ENCODE results near the gene SUMO1.
A peak's percentile ranks its signal among the peaks of the same experiment; 100 is the strongest.
"Not testable (repeated sequence)": the region's sequence is repeated elsewhere in the genome, so short reads cannot be mapped to it uniquely, and the experiment has no call there.

SUMO1 gene

DNA sequence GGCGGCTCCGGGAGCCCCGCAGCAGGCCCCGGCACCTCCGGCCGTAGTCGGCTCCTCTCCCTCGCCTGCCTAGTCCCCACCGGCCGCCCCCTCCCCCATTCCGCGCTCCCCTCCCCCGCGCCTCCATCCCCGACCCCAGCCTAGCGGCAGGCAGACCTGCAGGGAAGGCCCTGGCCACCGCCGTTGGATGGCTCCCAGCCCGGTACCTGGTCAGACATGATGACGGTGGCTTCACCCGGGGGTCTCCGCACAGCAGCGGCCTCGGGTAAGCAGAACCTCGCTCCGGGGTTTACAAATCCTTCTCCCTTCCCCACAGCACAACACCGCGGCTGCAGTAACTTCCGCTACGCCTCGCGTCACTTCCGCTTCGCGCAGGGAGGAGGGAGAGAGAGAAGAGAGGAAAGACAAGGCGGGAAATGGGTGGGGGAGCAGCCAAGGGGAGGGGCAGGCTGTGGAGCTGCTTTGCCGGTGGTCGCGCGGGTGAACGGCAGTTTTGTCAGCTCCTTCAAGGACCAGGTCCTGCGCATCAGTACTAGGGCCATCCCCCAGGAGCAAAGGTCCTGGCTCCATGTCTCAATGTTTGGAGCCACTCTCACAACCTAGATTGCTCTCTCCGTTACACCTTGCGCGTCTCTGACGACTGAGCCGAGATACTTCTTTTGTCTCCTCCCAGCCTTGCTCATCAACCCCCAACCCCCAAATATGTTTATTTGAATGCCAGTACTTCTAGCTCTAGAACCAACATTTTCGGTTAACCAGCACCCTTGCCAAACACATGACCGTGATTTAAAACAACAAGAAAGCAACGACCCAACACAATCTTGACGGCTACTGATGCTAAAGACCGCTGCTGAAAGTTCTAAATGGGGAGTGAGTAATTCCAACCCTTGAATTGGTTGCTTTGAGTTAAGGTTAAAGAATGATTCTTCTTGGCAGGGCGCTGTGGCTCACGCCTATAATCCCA, at the start of gene SUMO1:
Gene SUMO1, minus strand, starts transcription at position 364 of the 964 bp plus-strand sequence. Its CDS starts 146 bp downstream, at position 218.
- peak; percentile 75 to 88 for DNase-seq

DNA sequence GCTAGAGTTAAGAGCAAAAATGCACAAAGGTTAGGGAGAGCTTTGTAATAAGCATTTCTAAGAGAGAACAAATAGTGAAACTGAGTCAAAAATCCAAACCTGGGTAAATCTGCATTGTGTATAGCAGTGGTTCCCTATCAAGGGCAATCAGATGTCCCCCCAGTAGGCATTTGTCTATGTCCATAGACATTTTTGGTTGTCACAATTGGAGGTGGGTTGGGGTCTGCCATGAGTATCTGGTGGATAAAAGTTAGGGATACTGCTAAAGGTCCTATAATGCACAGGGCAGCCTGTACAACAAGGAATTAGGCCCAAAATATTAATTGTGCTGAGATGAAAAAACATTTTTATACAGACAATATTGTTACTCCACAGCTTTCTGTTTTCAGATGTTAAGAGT, 48.2 kb upstream of the SUMO1 start:
- no peak for DNase-seq

DNA sequence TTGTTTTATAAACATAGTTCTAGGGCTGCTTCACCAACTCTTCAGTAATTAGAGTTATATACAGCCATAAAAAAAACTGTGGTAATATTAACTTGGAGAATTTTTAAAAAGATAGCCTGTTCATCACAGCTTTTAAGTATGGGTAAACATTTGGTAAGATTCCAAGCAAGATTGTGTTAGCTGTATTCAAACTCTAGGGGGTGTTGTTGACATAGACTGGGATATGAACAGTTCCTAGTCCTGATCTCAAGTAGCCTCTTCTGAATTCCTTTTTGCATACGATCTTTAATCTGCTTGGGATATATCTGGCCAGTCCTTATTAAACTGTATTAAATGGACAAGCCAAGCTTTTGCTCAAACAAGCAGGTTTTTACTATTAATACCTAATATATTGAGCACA, 40.5 kb upstream of the SUMO1 start:
- no peak for DNase-seq

DNA sequence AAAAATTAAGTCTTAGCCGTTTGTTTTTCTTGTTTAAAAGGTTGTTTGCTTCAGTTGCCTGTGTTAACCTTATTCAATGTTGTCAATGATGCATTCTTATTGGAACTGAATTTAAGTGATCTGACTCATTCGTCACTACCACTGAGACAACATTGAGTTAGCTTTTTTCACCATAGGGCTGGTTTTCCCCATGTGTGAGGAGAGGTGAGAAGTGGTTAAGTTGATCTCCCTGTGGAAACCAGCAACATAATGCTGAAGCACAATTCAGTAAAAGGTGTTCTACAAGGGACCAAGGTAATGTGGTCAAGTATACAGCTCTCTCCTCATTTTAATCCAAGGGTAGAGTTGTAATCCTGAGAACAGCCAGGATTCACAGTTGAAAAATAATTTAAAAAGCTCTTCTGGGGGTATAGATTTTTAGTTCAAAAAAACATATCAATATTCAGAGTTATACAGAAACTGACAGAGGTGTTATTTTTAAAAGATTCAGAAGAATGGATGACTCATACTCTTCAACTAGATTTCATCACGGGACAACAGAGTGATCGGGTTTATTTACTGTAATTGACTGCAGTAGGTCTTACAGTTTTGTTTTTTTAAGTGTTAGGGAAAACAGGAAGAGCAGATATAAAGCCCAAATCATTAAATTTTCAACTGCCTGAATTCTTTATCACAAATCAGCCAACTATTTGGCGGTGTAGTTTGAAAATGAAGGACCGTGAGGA, 39.8 kb upstream of the SUMO1 start:
- DNase-seq, result no peak

DNA sequence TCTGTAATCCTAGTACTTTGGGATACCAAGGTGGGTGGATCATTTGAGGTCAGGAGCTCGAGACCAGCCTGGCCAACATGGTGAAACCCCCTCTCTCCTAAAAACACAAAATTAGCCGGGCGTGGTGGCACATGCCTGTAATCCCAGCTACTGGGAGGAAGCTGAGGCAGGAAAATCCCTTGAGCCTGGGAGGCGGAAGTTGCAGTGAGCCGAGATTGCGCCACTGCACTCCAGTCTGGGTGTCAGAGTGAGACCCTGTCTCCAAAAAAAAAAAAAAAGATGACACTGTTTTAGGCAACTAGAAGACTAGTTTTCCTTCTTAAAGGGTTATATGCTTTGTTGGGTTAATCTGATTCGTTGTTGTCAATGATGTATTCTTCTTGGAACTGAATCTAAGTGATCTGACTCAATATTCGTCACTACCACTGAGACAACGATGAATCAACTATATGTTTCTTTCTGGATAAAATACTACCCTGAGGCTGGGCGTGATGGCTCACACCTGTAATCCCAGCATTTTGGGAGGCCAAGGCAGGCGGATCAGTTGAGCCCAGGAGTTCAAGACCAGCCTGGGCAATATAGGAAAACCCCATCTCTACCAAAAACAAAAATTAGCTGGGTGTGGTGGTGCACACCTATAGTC, 37.8 kb upstream of the SUMO1 start:
- DNase-seq, result not testable (repeated sequence)

DNA sequence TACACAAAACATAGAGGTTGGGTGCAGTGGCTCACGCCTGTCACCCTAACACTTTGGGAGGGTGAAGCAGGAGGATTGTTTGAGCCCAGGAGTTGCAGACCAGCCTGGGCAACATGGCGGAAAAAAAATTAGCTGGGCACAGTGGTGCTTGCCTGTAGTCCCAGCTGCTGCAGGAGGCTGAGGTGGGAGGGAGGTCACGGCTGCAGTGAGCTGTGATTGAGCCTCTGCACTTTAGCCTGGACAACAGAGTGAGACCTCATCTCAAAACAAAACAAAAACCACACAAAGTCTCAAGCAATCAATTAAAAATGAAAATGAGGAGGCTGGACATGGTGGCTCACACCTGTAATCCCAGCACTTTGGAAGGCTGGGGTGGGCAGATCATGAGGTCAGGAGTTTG, 32.1 kb upstream of the SUMO1 start:
- DNase-seq, result no peak

DNA sequence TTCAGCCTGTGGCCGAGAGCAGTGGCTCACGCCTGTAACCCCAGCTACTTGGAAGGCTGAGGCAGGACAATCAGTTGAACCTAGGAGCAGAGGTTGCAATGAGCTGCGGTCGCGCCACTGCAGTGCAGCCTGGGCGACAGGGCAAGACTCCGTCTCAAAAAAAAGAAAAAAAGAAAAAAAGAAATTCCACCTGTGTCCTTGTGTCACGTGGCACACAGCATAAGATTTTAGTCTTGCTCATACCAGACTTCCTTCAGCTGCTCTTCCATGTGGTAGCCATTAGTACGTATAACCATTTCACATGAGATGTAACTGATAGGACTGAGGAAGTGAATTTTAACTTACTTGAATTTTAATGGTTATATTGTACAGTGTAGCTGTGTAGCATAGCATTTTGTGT, 31.2 kb upstream of the SUMO1 start:
- DNase-seq, result no peak

DNA sequence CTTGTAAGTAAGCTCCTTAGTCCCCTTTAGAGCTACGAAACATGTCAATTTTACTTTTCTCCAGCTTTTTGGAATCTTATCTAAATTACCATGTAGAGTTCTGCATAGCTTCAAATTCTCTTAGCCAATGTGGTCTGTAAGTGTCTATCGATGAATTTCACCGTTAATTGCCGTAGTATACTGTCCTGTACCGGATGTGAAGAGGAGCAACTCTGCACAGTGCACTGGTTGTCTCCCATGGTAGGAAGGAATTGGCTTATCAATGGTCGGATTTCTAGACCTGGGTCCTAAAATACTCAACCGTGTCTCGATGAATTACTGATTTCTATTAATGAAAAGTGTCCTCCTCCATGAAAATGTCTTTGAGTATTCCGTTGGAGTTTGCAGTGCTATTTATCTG, 29.1 kb upstream of the SUMO1 start:
- DNase-seq, result no peak

DNA sequence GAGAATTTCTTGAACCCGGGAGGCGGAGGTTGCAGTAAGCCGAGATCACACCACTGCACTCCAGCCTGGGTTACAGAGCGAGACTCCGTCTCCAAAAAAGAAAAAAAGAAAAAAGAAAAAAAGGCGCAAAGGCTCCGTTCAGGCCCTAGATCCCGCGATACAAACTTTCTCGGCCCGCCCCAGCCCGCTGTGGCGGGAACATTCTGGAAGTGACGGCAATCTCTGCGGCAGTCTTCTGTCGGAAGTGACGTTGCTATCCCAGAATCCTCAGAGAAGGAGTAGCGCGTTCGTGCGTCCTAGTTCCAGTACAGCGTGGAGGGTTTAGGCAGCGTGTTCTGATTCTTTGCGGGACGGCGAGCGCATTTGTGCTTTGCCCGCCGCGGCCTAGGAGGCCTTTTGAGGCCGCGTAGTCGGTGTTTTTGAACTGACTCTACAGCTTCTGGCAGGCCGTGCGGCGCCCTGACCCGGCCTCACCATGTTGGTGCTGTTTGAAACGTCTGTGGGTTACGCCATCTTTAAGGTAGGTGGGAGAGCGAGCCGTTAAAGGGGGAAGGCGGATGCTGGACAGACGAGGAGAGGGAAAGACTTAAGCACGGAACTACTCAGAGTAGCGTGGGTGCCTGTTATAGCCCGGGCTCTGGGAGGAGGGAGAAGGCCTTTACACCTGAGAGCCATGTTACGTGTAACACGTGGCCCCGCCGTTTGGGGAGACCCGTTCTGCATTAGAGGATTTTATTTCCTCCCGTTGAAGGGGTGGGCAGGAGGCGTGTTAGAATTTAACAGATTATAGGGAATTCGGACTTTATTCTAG, 27.3 kb upstream of the SUMO1 start, which contains the start of gene NOP58:
Gene NOP58, plus strand, starts transcription at position 297 of the 811 bp plus-strand sequence. Its CDS starts 179 bp downstream, at position 476.
- DNase-seq, result peak; percentile 46 to 72

DNA sequence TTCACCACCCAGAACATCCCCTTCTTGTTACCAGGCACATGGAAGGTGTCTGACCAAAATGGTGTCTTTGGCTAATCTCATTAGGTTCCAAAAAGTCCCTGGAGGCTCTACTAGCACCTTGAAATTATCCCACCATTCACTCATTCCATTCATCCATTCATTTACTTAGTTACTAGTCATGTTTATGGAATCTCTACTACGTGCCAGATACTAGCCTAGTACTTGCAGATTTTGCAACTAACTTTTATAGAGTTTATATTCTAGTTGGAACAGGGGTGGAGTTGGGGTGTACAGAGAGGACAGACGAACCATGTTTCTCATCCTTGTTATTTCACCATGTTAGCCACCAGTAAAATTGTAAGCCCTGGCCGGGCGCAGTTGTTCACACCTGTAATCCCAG, 23.1 kb upstream of the SUMO1 start:
- DNase-seq, result no peak

DNA sequence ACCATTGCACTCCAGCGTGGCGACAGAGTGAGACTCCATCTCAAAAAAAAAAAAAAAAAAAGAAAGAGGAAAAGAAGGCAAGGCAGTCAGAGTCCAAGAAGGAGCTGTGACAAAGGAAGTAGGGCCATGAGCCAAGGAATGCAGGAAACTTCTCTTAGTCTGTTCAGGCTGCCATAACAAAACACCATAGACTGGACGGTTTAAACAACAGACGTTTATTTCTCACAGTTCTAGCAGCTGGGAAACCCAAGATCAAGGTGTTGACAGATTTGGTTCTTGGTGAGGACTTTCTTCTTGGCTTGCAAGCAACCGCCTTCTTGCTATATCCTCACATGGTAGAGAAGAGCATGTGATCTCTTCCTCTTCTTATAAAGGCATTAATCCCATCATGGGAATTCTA, 13.1 kb upstream of the SUMO1 start:
- DNase-seq, result no peak

DNA sequence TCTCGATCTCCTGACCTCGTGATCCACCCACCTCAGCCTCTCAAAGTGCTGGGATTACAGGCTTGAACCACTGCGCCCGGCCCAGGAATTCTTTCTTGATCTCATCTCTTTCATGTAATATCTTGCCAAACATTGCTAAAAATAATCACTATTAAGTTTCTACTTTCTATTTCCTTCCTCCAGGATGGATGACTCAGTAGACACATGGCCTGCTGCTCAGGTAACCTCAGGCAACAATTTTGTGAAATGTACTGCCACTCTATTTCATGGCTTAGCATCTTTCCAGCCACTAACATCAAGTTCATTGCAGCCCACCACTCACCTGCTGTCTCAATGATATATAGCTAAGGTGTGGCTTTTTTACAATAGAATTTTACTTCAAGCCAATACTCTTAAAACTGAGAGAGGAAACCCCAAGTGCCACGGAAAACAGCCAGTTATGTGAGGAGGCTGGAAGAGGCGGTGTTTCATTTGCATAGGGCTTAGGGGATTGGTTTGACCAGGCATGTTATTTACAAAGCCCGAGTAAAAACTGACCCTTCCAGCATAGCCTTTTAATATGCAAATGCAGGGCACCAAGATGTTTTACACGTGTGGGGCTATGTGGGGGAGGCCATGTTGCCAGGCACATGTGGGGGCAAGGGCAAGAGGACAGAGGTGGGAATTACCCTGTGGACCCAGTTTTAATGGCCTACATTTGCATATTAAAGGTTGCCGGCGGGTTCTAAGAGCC, 11.3 kb upstream of the SUMO1 start:
- no peak for DNase-seq

DNA sequence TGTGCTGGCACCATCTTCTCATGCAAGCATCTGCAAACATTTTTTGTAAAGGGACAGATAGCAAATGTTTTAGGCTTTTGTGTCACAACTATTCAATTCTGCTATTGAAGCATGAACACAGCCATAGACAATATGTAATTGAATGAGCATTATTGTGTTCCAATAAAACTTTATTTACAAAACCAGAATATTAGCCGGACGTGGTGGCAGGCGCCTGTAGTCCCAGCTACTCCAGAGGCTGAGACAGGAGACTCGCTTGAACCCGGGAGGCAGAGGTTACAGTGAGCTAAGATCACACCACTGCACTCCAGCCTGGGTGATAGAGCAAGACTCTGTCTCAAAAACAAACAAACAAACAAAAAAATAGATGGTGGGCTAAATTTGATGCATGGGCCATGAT, 9.3 kb upstream of the SUMO1 start:
- DNase-seq, result not testable (repeated sequence)

DNA sequence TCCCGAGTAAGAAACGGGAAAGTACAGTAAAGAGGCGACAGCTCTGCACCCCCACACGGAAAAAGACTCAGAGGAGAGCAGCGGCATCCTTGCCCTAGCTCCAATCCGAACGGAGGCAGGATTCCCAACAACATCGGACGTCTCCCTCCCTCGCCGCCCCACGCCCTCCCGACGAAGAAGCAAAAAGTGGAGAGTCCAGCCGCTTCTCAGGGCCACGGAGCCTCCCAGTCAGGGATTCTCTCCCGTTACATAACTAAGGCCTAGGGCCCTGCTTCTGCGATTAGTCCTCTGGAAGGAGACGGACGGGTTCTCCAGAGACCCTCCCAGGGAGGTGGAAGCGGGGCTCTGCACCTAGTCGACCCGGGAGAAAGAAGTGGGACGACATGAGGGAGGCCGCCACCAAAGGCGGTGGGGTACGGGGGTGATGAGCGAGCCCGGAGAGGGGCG, 587 bp downstream of the SUMO1 start:
- DNase-seq, result no peak

DNA sequence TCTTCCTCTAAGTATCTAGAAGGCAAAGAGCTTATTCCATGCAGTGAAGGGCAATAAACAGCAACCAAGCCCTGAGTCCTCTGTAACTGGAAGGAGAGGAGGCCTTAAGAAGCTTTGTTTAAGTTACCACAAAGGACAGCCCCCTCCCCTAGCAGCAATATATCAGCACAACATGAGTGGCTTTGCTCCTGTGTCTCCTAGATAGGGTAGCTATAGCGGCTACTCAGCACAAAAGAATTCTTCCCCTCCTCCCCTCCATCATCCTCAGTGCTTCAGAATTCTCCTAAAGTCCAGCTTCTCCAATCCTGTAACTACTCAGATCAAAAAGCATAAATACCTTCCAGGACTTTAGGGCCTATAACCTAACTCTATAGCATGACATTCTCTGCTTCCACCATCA, 16.5 kb downstream of the SUMO1 start:
- DNase-seq, result no peak

DNA sequence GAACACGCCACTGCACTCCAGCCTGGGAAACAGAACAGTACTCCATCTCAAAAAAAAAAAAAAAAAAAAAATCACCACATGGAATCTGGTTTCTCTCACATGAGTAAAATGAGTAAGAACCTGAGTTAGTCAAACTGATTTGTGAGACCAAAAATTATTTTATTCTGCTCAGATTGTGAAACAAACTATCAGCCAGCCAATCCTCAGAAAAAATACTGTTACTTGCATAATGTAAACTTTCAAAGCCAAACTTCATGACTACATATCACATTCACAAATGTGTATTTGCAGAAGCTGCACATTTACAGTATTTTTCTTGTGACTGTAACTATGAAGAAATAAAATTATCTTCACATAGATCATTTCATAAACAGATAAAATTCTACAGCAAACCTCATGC, 23.2 kb downstream of the SUMO1 start:
- no peak for DNase-seq

DNA sequence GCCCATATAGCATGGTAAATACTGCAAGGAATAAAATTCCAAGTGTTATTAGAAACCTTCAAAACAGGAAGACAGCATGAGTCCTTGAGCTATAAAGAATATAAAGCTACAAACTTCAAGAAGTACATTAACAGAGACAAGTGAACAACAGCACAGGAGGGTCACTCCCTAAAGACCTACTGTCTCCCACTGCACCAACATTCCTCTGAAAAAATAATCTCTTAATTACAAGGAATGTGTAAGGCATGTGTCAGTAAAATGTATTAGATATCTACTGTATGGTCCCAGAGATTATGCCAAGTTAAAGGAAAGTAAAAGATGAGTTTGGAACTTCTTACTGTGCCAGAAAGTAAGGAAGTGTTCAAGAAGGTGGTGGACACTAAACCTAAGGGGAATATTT, 29.9 kb downstream of the SUMO1 start:
- DNase-seq, result no peak

DNA sequence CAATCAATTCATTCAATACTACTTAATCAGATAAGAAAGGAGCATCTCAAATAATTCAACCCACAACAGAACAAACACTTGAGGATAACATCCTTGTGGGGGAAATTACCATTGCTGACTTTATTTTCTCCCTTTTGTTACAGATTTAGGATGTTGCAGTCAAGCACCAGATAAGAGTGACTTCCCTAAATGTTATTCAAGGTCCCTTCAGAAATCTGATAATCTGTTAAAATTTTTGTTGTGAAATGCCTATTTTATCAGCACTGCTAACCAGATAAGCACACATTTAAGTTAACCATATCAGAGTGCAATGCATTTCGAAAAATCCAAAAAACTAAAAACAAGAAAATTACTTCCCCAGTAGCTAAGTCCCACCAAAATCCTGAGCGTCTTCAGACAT, 33.5 kb downstream of the SUMO1 start:
- no peak for DNase-seq

DNA sequence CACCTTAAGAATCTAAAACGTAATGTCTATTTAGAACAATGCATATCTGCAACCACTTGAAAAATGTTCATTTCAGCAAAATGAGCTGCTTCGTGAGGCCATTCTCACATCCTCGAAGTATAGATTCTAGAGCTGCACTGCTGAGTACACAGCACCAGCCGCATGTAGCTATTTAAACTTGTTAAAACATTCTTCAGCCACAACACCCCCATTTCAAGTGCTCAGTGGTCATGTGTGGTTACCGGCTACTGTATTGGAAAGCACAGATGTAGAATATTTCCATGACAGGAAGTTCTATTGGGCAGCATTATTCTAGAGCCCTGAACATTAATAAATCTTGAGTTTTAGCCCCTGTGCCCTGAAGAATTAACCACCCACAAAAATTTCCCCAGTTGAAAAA, 35.0 kb downstream of the SUMO1 start:
- DNase-seq, result no peak

DNA sequence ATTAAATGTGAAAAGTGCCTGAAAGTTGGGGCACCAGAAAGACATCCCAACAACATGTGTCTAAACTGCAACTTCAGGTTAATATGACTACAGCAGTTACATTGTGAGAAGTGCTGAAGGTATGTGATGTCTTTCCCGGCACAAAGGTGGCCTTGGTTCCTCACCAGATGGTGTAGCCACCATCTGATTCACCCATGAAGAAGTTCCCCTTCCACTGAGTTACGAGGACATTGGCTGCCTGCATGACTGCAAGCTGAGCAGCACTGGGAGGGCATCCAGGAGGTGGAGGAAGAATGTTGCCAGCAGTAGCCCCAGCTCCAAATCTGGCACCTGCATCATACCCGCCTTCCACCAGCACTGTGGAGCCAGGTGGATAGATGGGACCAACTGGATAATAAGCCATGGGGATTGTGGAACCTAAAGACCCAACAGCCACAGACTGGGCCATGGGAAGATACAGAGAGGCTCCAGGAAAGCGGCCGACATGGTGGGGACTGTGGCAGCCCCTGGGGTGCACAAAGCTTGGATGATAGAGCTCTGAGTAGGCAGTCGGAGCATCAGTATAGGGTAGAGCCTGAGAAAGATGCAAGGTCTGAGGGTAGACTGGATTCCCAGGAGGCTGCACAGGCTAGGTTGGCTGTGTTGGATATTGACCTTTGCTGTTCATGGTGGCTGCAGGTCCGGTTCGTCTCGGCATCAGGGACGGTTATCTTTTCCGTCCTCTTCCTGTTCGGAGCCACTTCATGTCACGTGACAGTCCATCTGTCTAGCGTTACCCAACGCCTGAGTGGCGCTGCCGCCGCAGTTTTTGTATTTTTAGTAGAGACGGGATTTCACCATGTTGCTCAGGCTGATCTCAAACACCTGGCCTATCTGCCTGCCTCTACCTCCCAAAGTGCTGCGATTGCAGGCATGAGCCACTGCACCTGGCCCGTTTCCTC, 36.9 kb downstream of the SUMO1 start:
- no peak for DNase-seq

DNA sequence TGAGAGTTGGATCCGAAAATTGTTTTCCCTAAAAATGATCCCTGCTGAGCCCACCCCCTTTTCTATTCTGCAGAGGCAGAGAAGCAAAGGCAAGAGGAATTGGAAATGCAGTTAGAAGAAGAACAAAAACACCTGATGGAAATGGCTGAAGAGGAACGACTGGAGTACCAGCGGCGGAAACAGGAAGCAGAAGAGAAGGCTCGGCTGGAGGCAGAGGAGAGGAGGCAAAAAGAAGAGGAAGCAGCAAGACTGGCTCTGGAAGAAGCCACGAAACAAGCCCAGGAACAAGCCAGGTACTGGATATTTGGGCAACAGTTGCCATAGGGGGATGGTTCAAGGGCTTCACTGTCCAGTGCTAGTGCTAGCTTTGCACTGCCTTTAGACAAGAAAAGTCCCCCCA, 41.7 kb downstream of the SUMO1 start:
- no peak for DNase-seq
